ENCODE results near the gene FRAS1.
A peak's percentile ranks its signal among the peaks of the same experiment; 100 is the strongest.
"Not testable (repeated sequence)": the region's sequence is repeated elsewhere in the genome, so short reads cannot be mapped to it uniquely, and the experiment has no call there.

Gene FRAS1

DNA sequence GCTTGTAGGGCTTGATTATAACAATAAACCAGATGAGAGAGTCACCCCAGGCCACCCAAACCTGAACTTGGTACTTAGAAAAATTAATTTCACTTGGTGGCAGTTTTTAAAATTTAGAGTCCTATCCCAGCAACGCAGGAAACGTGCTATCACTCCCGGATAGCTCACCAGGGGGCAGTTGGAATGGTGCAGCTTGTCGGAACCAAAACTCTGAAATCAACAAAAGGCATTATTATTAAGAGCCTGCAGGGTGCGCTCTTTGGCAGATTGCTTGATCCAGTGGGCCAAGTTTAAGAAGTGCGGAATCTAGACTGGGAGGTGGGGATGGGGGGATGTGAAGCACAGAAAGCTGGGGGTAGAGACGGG, 2.4 kb downstream of the FRAS1 start:
- DNase-seq: peak; percentile 79

DNA sequence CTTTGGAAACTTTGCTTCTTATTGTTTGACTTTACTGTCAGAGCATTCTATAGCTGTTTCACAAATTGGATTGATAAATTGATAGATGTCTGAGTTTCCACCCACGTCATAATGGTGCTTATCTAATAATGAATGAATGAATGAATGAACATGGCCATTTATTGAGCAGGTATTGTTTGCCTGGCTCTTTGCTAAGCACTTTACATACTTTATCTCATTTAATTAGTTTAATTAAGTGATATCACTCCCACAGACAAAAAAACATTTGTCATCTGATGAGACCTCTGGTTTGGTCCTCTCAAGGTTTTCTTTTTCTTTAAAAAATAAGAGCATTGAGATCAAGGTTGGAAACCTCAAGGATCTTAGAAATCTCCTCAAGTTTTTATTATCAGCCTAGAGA, 2.8 kb downstream of the FRAS1 start:
- DNase-seq: no peak

DNA sequence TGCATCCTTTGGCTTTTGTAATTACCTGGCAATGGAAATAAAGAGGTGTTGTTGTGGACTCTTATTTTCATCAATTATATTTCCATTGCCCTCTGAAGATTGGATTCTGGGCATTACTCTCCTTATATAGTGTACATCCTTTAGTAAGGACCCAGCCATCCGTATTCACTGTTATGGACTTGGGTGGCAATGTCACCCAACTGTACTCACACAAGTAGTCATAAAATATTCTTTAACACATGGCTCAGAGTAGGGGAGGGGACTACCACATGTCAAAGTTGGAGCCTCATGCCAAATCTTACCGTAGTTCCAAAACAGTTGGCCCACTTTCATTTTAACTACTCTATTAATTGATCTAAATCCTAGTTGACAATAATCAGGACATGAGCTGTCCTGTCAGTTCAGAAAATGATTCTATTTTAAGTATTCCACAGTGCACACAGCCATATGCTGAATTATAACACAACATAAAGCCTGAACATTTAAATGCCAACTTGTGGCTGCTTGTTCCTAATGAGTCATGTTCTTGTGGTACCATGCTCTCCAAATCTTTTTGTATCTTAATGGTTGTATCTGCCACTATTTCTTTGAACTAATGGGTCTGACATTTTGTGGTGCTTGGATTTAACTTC, 4.9 kb downstream of the FRAS1 start:
- DNase-seq: no peak

DNA sequence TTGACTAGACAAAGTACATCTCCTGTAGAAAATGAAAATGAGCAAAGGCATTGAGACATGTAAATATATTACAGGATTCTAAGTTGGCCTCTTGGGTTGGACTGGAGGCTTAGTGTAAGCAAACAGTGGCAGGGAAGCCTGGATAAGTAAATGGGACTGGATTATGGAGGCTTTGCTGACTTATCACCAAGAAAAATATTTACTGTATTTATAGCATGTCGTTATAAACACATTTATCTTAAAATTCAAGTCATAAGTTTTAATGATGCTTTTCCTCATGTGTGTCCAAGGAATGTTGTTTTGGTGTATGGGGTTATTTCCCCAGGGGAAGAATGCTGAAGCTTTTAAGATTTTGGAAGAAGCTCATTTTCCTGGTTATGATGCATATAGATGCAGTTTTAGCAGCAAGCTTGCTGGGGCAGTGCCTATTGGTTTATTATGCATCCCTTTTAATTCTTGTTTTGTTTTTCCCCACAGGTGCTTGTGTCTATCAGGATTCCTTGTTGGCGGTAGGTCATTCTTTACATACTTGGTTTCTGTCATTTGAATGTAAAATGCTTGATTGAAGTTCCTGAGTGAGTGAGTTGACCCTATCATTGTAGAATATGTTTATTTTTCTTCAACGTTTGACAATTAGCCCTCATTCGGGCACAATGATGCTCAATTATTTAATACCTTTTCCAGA, 8.5 kb downstream of the FRAS1 start:
- peak; percentile 33 for DNase-seq

DNA sequence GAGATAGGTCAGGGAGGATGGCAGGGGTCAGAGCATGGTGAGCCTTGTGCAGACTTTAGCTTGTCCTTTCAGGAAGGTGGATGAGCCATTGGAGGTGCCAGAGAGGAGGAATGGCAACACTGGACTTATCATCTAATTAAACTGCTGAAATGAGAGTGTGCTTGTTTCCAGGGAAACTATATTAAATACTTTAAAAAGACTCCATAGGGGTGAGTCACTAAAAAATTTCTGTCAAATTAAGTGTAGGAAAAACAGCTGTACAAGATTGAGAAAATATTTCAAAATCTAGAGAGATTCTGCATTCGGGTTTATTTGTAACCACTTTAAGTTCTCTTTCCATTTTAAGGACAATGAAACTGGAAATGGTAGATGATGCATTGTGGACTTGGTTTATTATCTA, 11.4 kb downstream of the FRAS1 start:
- no peak for DNase-seq

DNA sequence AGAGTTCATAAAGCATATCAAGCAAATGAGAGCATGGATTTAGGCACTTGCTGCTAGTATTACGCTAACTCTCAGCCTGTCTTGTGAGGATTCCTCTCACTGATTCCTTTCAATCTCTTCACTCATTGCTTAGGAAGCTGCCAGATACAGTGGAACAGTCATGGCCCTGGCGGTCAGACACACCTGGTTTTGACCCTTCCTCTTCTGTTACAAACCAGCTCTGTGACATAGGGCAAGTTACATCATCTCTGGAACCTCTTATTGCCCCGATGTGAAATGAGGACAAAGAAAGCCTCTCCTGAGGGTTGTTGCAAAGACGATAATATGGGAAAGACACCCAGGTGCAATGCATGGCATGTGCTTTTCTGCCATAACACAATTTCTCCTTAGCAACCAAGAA, 12.2 kb downstream of the FRAS1 start:
- DNase-seq: no peak

DNA sequence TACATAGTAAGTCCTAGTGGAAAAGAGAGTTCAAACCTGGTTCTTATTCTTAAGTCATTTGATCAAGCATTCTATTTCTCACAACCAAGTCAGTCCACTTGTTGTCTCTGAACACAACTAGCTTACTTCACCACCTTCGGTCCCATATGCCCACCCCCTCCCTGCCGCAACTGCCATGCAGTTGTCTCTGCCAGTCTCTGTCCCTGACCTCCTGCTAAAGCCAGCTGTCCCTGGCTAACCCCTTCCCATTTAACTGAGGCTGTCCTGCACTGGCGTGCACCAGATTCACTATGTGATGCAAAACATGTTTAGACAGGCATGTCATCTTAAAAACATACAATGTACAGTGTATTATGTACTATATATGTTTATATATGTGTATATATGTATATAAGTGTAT, 12.7 kb downstream of the FRAS1 start:
- no peak for DNase-seq

DNA sequence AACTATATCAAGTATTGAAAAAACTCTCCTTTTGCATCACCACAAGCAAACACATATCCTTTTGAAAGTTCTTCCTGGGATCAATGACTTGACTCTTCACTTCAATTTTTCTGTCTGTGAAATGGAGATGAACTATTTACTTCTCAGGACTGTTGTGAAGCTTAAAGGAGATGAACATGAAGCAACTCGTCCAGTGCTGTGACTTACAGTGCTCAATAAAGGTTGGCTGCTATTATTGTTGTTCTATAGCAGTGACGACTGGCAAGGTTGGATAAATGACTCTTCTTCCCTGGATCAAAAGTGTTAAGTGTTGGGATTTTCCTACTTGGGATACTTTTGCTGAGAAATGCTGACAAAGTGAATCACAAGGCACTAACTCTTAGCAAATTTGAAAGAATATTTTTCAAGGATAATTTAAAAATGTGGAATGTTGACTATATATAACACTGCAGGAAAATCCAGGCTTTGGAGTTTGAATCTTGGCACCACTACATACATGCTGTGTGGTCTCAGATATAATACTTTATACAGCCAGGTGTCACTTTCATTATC, 13.7 kb downstream of the FRAS1 start:
- no peak for DNase-seq

DNA sequence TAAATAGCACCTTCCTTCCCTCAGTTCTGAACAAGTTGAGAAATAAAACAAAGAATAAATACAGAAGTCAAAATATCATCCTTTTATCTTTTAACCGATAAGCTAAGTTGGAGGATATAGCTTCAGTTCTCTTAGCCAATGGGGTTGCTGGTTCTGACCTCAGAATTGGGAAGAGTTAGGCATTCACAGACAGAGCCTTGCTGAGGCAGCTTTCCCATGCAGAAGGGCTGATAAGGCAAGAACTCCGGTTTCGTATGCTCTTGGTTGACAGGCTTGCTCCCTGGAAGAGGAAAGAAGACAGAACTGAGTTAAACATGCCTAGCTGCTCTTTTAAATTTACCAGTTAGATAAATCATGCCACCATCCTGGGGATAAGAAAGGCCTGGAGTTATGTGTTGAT, 17.6 kb downstream of the FRAS1 start:
- DNase-seq: no peak

DNA sequence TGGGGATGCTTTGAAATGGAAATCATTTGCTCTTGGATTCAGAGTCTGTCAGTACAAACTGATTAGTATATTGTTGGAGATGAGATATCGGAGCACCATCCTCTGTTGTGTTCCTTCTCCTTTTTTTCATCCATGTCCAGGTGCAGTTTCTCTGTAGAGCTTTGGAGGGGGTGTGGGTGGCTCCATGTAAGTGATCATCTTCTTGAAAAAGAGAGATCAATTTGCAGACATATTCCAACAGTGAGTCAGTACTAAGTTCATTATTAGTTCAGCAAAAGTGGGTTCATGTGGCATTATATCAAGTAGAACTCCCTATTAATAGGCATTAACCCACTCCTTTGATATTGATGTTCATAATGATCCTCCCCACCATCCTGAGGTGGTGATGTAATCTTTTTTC, 18.9 kb downstream of the FRAS1 start:
- no peak for DNase-seq

DNA sequence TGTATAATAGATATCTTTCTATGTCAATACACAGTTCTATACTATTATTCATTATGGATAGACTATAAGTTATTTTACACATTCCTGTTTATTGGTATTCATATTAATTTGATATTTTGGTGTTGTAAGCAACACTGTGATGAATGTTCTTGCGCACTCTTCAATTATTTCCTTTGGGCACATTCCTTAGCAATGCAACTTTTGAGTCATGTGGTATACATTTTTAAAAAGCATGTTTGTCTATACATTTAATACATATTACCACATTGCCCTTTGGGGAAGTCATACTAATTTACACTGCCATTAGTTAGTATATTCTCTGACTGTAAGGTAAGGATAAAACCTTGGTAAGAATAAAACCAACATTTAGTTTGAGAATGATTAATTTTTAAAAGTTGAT, 21.0 kb downstream of the FRAS1 start:
- no peak for DNase-seq

DNA sequence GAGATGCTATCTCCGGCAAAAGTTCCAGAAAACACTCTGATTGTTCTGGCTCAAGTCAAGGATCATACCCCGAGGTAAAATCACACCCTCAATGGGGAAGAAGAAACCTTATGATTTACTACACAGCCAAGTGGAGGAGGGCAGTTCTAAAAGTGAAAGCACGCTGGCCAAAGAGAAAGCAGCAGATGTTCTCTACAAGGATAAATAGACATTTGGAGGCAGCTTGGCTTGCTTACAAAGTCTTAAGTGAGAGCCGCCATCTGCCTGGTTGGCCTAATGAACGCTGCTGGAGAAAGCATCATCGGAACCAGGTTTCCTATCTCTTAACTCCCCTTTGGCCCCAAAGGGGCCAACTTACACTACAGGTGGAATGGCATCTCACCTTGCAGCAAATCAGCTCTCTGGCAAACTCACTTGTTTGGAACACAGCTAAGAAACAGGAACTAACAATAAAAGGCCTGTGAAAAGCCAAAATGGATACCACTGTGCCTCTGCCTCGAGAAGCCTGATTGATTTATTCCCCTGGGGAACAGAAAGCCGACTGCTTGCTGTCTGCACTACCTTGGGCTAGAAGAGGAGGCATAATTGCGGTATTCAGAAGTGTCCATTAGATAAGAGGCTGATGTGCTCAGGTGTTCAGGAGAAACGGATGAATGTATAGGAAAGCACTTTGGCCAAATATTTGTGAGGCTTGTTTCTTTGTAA, 22.8 kb downstream of the FRAS1 start:
- no peak for DNase-seq

DNA sequence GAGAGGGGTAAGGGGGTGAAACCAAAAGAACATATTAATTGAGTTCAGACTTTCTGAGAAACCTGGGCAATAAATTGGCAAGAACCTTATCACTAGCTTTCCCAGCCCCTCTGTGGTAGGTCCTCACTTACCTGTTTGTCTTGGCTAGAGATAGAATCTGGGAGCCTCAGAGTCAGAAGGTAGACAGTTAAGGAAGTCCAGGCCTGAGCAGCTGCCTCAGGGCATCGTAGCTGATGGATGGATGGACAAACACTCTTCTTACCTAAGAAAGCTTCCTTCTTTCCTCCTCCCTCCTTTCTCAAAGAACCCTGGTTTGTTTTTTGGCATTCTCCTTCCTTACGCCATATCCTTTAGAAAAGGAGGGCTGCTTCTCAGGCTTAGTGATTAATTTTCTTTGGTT, 24.4 kb downstream of the FRAS1 start:
- no peak for DNase-seq

DNA sequence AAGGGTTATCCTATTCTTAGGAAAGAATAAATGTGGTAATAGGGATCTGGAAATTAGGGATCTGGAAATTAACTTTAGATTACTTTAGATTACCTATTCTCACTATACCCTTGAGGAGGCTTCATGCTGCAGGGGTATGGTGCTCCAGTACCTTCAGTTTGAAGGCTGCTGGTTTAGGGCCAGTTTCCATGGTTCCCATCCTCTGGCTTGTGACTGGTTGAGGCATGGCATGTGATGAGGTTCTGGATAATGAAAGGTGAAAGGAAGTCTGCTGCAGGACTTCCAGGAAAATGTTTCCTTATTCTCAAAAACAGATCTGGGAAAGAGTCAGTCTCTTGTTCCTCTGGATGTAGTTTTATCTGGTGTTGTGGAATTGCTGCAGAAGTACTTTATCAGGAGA, 25.9 kb downstream of the FRAS1 start:
- DNase-seq: no peak

DNA sequence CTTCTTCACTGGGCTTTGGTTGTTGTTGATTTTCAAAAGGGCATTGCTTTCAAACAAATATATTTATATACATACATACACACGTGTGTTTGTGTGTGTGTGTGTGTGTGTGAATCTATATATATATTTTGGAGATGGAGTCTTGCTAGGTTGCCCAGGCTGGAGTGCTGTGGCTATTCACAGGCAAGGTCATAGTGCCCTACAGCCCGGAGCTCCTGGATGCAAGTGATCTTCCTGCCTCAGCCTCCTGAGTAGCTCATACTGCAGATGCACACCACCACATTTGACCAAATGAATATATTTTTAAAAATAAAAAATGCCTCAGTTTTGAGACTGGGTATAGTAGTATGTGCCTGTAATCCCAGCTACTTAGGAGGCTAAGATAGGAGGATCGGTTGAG, 34.4 kb downstream of the FRAS1 start:
- no peak for DNase-seq

DNA sequence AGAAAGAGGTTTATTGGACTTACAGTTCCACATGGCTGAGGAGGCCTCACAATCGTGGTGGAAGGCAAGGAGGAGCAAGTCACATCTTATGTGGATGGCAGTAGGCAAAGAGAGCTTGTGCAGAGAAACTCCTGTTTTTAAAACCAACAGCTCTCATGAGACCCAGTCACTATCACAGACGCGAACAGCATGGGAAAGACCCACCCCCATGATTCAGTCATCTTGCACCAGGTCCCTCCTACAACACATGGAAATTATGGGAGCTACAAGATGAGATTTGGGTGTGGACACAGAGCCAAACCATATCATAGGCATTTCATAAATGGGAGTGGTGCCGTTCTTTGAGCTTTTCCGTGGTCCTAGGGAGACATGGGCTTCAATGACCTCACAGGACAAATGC, 35.2 kb downstream of the FRAS1 start:
- not testable (repeated sequence) for DNase-seq

DNA sequence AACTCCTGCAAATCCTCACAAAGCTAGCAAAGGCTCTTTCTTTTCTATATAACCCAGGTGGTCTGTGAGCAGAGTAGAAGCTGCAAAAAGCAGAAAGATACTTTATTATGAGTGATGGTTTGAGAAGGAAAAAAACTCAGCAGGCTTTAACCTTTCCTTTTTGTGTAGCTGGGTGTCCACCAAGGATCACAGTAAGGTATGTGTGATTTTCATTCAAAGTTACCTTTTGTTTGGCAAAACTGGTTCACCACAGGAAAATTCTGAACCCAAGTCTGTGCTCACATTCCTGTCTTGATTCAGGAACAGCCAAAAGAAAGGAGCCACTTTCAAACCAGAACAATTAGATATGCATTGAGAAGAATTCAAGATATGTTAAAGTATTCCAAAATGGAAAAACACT, 35.7 kb downstream of the FRAS1 start:
- DNase-seq: no peak

DNA sequence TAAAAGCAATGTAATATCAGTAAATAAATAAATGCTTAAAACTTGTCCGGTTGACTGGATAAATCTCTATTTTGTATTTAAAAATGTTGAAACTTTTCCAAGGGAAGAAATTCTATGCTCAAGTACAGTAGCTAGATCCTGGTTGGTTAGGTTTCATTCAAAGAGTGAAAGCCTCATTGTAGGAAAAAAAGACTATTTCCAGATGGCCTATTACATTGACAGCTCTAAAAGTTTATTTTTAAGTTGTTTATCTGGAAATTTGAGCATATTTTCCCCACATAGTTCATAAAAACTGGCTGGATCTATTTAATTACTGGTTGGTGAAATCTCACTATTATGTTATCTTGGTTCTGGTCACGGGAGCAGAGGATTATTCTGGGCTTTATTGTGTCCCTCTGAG, 38.0 kb downstream of the FRAS1 start:
- DNase-seq: no peak

DNA sequence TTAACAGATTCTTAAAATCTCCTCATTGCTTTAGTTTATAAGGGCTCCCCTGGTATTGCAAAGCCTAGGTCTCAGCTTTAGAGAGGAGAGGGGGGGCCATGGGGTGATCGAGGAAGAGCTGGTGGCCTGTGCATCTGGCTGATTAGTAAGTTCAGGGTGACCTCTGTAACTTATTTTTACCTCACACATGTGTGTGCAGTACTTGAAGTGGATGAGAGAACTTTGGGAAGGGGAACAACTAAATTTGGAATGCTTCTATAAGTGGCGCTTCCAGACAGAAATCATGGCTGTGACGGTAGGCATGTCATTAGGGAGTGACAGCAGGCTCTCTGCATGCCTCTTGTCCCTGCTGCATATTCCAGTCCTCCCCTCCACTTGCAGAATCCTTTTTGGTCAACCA, 41.9 kb downstream of the FRAS1 start:
- no peak for DNase-seq

DNA sequence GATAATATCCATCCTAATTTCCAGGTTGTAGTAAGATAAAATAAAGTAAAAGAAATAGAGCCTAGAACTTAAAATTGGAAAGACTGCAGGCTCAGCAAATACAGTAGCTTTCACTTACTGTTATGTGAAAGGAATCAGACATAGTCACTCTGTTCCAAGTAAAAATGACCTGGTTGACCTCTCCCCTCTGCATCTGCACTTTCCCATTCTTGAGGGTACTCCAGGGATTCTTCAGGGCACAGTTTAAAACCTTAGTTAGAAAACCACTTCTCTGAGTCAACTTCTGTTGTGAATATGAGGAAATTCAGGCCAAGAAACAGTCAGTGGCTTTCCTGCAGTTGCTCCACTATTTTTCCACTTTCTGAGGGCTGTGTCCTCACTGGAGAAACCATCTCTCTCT, 42.9 kb downstream of the FRAS1 start:
- DNase-seq: no peak

DNA sequence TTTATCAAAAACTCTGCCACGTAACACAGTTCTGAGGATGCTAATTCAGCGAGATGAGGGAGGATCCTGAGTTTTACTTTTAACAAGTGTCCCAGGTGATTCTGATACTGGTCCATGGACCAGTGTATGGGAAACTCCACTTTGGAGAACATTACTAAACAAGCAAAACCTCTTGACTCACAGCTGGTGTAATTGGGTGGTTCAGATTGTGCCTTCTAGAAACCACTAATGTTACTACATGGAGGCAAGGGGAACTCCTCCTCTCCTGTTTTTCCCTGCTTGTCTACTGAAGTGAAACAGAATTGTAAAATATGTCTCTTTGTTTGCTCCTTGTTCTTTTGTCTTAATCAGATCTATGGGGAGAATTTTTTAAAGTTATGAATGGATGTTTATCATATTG, 62.6 kb downstream of the FRAS1 start:
- DNase-seq: no peak

DNA sequence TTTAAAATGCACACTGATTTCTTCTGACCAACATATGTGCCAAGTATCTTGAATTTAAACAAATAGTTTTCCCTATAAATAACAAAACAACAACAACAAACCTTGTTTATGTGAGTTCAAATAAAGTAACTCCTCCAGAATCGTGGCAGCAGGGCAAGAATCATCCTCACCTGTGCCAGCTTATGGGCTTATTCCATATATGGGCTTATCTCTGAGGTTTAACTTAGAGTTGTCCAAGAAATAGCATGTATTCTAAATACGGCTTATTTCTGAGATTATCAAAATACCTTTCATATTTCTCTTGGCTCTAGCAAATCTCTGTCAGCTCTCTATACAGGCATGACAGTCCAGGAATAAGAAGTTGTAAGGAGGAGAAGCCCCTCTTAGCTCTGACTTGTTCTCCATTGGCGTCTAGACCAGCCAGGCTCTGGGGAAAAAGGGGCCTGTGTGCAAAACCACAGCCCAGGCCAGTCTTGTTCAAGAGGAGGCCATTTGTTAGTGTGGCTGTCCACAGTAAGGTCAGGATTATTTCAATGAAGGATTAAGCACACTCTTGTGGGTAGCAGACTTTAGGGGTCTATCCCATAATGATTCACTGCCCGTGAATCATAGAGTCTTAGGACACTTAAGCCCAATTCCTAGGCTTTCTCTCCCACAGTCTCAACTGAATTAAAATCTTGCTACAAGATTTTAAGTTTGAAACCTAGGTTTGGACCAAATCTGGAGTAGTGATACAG, 63.2 kb downstream of the FRAS1 start:
- no peak for DNase-seq

DNA sequence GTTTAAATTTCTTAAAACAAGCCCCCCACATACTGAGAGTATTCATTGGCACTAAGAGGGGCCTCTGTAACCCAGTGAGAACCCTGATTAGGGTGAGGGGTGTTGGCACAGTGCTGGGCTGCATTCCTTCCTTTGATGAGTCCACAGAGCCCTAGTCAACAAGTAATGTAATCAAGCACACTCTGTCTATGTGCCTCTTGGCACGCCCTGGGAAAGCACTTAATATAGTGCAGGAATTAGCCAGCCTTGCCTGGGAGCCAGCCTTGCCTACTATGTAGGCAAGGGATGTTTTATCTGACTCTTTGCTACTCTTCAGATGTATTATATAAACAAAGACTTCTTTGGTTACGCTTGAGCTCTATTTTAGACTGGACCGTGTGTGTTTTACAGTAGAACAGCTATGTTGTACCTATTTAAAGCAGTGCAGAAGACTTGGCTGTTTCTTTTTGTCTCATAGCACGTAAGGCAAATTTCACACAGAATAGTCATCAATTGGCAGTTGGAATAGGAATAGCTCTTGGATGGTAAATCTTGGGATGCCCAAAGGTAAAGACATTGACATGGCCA, 64.3 kb downstream of the FRAS1 start:
- DNase-seq: no peak

Data from NCI-H146 (cell line).